HG02970 (cell line): ENCODE data around the gene C5orf15.
"Not testable (repeated sequence)": the region's sequence is repeated elsewhere in the genome, so short reads cannot be mapped to it uniquely, and the experiment has no call there.

Experiments used
- ATAC-seq: cut with Tn5 transposase; IDR thresholded peaks from one replicate; pipeline ENCODE4 v1.9.1; 2021; ENCODE audit warnings: mild to moderate bottlenecking, moderate library complexity, moderate number of reproducible peaks; ENCODE audit not compliant: unreplicated experiment, low FRiP score

C5orf15 gene

GRCh38 chr5:133938929-133939328 lies 29.5 kb downstream of the C5orf15 start:
- no peak for ATAC-seq

- ATAC-seq = no peak
Measured at GRCh38 chr5:133938039-133938821, 30.2 kb downstream of the C5orf15 start.

- not testable (repeated sequence) for ATAC-seq
Measured at GRCh38 chr5:133937628-133938027, 30.8 kb downstream of the C5orf15 start.

- ATAC-seq = no peak
Measured at GRCh38 chr5:133936651-133937015, 31.8 kb downstream of the C5orf15 start.

- not testable (repeated sequence) for ATAC-seq
Measured at GRCh38 chr5:133935991-133936650, 32.3 kb downstream of the C5orf15 start.

GRCh38 chr5:133935667-133935940 lies 32.8 kb downstream of the C5orf15 start:
- no peak for ATAC-seq

GRCh38 chr5:133934822-133935666 lies 33.4 kb downstream of the C5orf15 start:
- ATAC-seq = no peak

- ATAC-seq = no peak
Measured at GRCh38 chr5:133934311-133934710, 34.1 kb downstream of the C5orf15 start.

- no peak for ATAC-seq
Measured at GRCh38 chr5:133933670-133934295, 34.6 kb downstream of the C5orf15 start.

- no peak for ATAC-seq
Measured at GRCh38 chr5:133933169-133933509, 35.3 kb downstream of the C5orf15 start.

GRCh38 chr5:133932441-133933168 lies 35.8 kb downstream of the C5orf15 start:
- ATAC-seq = no peak

GRCh38 chr5:133931546-133931945 lies 36.9 kb downstream of the C5orf15 start:
- no peak for ATAC-seq

GRCh38 chr5:133930813-133931090 lies 37.7 kb downstream of the C5orf15 start:
- no peak for ATAC-seq

GRCh38 chr5:133930061-133930812 lies 38.2 kb downstream of the C5orf15 start:
- no peak for ATAC-seq

- no peak for ATAC-seq
Measured at GRCh38 chr5:133928587-133929393, 39.6 kb downstream of the C5orf15 start.

- no peak for ATAC-seq
Measured at GRCh38 chr5:133927300-133928180, 40.9 kb downstream of the C5orf15 start.

GRCh38 chr5:133926489-133927299 lies 41.7 kb downstream of the C5orf15 start:
- no peak for ATAC-seq
